Activated CD8-positive, alpha-beta memory T cell treated with anti-CD3 and anti-CD28 coated beads, Interleukin-2, amount 50 U/mL, for 1 hour (primary cell): ENCODE results near the gene STARD3NL.
A peak's percentile ranks its signal among the peaks of the same experiment; 100 is the strongest.
"Not testable (repeated sequence)": the region's sequence is repeated elsewhere in the genome, so short reads cannot be mapped to it uniquely, and the experiment has no call there.

Experiments
- DNase-seq: peaks from one replicate; pipeline ENCODE4 v3.0.0-alpha.2; 2020; ENCODE audit errors: extremely low read depth

Gene STARD3NL

GRCh38 chr7:38222481-38223096 is 44.5 kb downstream of the STARD3NL start:
- DNase-seq, result no peak

GRCh38 chr7:38223306-38223705 is 45.3 kb downstream of the STARD3NL start:
- DNase-seq, result no peak

GRCh38 chr7:38224392-38224791 is 46.3 kb downstream of the STARD3NL start:
- no peak for DNase-seq

GRCh38 chr7:38229386-38229785 is 51.3 kb downstream of the STARD3NL start:
- DNase-seq, result no peak

GRCh38 chr7:38229884-38230642 is 52.0 kb downstream of the STARD3NL start:
- no peak for DNase-seq

GRCh38 chr7:38232502-38233366 is 54.7 kb downstream of the STARD3NL start:
- peak; percentile 73 for DNase-seq

- not testable (repeated sequence) for DNase-seq
These were observed 56.7 kb downstream of the STARD3NL start for GRCh38 chr7:38234759-38235158.

- DNase-seq, result no peak
These were observed 57.6 kb downstream of the STARD3NL start for GRCh38 chr7:38235606-38236005.

GRCh38 chr7:38239129-38239528 is 61.1 kb downstream of the STARD3NL start:
- DNase-seq, result not testable (repeated sequence)

GRCh38 chr7:38241071-38241470 is 63.0 kb downstream of the STARD3NL start:
- DNase-seq, result no peak

GRCh38 chr7:38242814-38243213 is 64.8 kb downstream of the STARD3NL start:
- no peak for DNase-seq

GRCh38 chr7:38243345-38243744 is 65.3 kb downstream of the STARD3NL start:
- DNase-seq, result not testable (repeated sequence)

GRCh38 chr7:38244516-38244915 is 66.5 kb downstream of the STARD3NL start:
- no peak for DNase-seq

GRCh38 chr7:38245409-38245977 is 67.4 kb downstream of the STARD3NL start:
- DNase-seq, result no peak

- no peak for DNase-seq
These were observed 70.1 kb downstream of the STARD3NL start for GRCh38 chr7:38248069-38248567.

GRCh38 chr7:38249849-38250248 is 71.8 kb downstream of the STARD3NL start:
- DNase-seq, result not testable (repeated sequence)

GRCh38 chr7:38257350-38257677 is 79.3 kb downstream of the STARD3NL start:
- no peak for DNase-seq

- DNase-seq, result not testable (repeated sequence)
These were observed 81.1 kb downstream of the STARD3NL start for GRCh38 chr7:38259157-38259556.

- not testable (repeated sequence) for DNase-seq
These were observed 83.6 kb downstream of the STARD3NL start for GRCh38 chr7:38261601-38262000.

GRCh38 chr7:38262026-38262425 is 84.0 kb downstream of the STARD3NL start:
- DNase-seq, result not testable (repeated sequence)

GRCh38 chr7:38262545-38262944 is 84.5 kb downstream of the STARD3NL start:
- no peak for DNase-seq

GRCh38 chr7:38263274-38263673 is 85.2 kb downstream of the STARD3NL start:
- DNase-seq, result not testable (repeated sequence)
